ENCODE results near the gene SLC30A3.

- no peak for TF ChIP-seq POLR2AphosphoS5 (IDR thresholded peaks at IDR 0.05; ENCODE audit: borderline replicate concordance, low read depth, low read length)
- TF ChIP-seq EZH2 (IDR thresholded peaks at IDR 0.05): no peak
These were observed 19.3 kb downstream of the SLC30A3 start for GRCh38 chr2:27243391-27244130.
